ENCODE measurements around the gene CST7.

Gene CST7

DNA sequence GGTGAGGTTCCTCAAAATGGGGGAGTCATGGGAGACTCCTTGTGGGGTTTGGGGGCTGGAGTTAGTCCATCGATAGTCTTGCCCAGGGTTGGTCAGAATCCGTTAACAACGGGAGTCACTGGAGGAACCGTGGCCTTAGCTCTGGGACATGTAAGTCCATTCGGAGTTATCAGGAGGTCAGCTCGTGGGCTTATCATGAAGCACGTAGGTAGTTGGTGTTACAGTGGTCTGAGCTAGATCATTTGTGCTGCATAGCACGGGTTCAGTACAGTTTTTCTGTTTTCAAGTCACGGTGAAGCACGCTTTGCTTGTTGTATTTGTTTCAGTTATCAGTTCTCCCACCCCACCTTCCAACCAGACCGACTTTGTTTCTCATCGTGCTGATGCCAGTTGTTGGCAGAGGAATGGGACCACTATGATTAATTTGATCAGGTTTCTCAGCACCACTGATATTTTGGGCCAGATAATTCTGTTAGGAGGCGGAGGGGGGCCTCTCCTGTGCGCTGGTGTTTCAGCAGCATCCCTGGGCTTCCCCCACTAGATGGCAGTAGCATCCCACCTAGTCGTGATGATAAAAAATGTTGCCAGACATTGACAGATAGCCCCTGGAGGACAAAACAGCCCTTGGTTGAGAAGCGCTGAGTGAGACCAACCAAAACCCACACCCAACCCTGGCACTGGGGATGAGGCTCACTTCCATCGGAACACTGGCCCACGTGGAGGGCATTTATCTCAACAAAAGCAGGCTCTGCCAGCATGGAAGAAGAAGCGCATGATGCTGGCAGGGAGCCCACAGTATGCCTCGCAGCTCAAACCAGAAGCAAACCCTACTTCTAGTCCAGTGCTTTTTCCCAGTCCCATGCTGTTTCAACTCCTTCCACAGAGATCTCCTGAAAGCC is 45.6 kb downstream of the CST7 start:
- H3K27me3 Mint-ChIP-seq (ENCODE audit: low read depth, poor library complexity): peaks cover 50% of the 10 kb centered on the region
- H3K4me3 Mint-ChIP-seq: no peak overlapping the region
- no peaks in the 10 kb centered on the region for H3K36me3 Mint-ChIP-seq (ENCODE audit: low read depth)
- no peak overlapping the region for H3K27ac Mint-ChIP-seq
- H3K9me3 Mint-ChIP-seq: no peaks in the 10 kb centered on the region
- TF ChIP-seq, protein P1, sequence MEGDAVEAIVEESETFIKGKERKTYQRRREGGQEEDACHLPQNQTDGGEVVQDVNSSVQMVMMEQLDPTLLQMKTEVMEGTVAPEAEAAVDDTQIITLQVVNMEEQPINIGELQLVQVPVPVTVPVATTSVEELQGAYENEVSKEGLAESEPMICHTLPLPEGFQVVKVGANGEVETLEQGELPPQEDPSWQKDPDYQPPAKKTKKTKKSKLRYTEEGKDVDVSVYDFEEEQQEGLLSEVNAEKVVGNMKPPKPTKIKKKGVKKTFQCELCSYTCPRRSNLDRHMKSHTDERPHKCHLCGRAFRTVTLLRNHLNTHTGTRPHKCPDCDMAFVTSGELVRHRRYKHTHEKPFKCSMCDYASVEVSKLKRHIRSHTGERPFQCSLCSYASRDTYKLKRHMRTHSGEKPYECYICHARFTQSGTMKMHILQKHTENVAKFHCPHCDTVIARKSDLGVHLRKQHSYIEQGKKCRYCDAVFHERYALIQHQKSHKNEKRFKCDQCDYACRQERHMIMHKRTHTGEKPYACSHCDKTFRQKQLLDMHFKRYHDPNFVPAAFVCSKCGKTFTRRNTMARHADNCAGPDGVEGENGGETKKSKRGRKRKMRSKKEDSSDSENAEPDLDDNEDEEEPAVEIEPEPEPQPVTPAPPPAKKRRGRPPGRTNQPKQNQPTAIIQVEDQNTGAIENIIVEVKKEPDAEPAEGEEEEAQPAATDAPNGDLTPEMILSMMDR (IDR thresholded peaks at IDR 0.05): peak; percentile 89
- peaks cover 43% of the 10 kb centered on the region for H3K4me1 Mint-ChIP-seq
- DNase-seq: peak; percentile 86

DNA sequence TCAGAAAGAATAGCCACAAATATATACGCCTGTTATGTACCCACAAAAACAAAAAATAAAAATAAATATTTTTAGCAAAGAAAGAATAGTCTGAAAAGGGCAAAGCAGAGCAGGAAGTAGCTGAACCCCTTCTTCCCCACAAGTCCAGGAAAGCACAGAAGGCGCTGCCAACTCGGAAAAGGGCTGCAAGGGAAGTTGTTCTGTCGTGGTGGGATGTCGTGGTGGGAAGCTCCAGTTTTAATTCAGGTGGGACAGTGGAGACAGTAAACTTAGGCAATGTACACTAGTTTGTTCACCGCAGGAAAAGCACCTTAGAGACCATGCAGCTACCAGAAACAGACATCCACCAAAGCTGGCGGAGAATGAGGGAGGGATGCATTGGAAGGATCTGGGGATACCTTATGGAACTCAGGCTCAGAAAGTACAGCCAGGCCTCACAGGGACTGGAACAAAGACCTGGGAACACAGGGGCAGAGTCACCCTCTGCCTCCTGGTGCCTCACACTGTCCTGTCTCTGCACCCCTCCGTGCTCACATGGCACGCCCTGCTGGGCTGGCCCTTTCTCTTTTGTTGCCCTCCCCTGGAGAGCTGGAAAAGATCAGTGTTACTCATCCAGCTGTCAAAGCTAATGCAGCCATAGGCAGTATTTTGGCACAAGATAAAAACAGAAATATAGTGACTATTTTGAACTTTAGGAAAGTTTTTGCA is 46.8 kb downstream of the CST7 start:
- DNase-seq: no peak
- Mint-ChIP-seq H3K9me3 (no peaks in the 10 kb centered on the region), H3K27me3 (ENCODE audit: low read depth, poor library complexity) (peaks cover 62% of the 10 kb centered on the region), H3K4me3 (no peak overlapping the region), H3K4me1 (peaks cover 37% of the 10 kb centered on the region), H3K36me3 (ENCODE audit: low read depth) (no peaks in the 10 kb centered on the region), H3K27ac (no peak overlapping the region)
- TF ChIP-seq, protein P1 (IDR thresholded peaks at IDR 0.05): no peak

DNA sequence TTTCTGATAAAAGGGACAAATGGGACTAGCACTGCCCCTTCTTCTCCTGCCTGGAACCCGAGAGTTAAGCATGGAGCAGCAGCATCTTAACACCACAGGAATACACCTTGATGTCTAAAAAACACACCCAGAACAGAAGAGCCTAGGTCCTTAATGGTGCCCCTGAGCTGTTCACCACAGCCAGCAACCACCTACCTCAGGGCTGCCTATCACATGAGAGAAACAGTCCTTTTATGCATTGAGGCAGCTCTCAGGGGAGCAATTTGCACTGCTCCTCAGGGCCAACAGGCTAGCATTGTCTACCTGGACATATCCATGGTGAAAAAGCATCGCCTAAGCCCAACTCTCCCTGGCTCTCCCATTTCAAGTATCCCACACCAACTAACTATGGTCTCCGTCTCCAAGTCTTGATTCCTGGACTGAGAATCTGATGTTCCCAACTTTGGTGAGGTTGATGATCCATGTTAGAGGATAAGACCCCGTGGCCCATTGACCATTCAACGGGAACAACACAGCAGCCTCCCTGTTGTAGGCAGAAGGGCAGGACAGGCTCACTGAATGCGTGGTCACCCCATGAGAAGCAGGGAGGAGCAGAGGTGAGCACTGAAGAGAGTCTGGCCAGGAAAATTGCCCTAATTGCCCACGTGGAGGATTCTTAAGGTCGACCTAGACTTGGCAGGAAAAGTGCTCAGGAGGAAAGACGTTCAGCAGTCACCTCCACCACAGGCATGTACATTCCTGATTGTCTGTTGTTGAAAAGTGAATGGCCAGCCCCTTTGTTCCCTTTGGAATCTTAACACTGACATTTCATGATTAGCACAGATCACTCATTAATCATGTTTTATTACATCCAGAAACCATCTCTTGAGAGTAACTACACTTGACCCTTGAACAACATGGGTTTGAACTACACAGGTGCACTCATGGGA is 47.6 kb downstream of the CST7 start:
- peaks cover 64% of the 10 kb centered on the region for H3K27me3 Mint-ChIP-seq (ENCODE audit: low read depth, poor library complexity)
- H3K36me3 Mint-ChIP-seq (ENCODE audit: low read depth): no peaks in the 10 kb centered on the region
- no peak overlapping the region for H3K27ac Mint-ChIP-seq
- no peak for DNase-seq
- TF ChIP-seq, protein P1 (IDR thresholded peaks at IDR 0.05): no peak
- H3K4me1 Mint-ChIP-seq: peaks cover 29% of the 10 kb centered on the region
- H3K4me3 Mint-ChIP-seq: no peak overlapping the region
- no peaks in the 10 kb centered on the region for H3K9me3 Mint-ChIP-seq

DNA sequence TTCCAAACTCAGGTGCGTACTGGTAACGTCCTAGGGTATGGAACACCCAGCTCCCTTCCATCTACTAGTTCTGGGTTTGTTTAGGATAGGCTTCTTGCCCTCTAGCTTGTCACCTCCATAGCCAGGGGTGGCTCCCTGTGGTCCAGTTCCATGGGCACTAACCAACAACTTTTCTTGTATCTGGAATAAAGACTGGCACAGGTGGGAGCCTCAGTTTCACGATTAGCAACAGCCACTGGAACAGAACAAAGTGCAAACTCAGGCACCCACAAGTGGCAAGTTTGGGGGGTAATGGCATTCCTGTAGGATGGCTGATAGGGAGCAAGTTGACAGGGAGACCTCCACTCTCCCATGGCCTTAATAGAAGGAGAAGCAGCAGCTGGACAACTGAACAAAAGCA is 49.1 kb downstream of the CST7 start:
- no peak for DNase-seq
- no peak overlapping the region for H3K4me3 Mint-ChIP-seq

More for the DNA sequence above, 49.1 kb downstream of the CST7 start:
- TF ChIP-seq, protein P1 (IDR thresholded peaks at IDR 0.05): no peak
- peaks cover 21% of the 10 kb centered on the region for H3K4me1 Mint-ChIP-seq
- H3K9me3 Mint-ChIP-seq: peaks cover 7% of the 10 kb centered on the region
- H3K27ac Mint-ChIP-seq: no peak overlapping the region
- peaks cover 70% of the 10 kb centered on the region for H3K27me3 Mint-ChIP-seq (ENCODE audit: low read depth, poor library complexity)
- no peaks in the 10 kb centered on the region for H3K36me3 Mint-ChIP-seq (ENCODE audit: low read depth)
